ENCODE data around the gene PRDM8.

GRCh38 chr4:80210549-80210948 is 13.2 kb downstream of the PRDM8 start:
- TF ChIP-seq EZH2 (IDR thresholded peaks at IDR 0.05; ENCODE audit: insufficient read depth, poor library complexity, severe bottlenecking) (no peak), EZH2phosphoT487 (IDR thresholded peaks at IDR 0.05; ENCODE audit: insufficient read depth, low read depth) (no peak)

Data from GM23248 (cell line).